ENCODE data around the gene PFN3. TPM values are rescaled to one million over a fixed set of nuclear protein-coding genes. Genes with fewer than 3 reads are reported as not detected.

The PFN3 gene
- total and polyA plus RNA-seq, 2 experiments from 2014 or later: 1.9 to 2.0 TPM

DNA sequence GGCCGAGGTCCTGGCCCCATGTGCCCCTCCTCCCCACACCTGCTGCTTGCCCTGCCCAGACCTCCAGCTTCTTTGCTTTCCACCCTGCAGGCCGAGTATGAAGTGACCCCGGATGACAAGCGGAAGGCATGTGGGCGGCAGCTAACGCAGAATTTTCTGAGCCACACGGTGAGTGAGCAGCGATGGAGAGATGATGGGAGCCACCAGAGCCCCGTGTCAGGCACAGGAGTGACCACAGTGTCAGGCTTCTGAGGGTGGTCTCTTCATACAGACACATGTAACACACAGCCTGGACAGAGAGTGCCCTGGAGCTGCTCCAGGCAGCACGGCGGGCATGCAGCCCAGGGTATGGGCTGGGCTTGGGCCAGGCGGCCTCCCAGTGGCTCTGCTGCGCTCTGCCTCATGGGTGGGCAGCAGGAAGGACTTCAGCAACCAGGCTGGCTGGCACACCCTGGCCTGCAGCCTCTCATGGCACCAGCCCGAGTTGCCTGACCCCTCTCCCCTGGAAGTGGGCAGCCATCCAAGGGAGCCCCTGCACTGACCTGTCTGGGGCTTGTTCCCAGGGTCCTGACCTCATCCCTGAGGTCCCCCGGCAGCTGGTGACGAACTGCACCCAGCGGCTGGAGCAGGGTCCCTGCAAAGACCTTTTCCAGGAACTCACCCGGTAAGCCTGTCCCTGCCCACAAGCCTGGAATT lies 31.8 kb upstream of the PFN3 start:
- Mint-ChIP-seq H3K27me3 (ENCODE audit: insufficient read depth, low read depth, poor library complexity) (peaks cover 16% of the 10 kb centered on the region), H3K27ac (no peak overlapping the region), H3K4me3 (no peak overlapping the region), H3K4me1 (peaks cover 17% of the 10 kb centered on the region), H3K36me3 (ENCODE audit: low read depth) (peaks cover 35% of the 10 kb centered on the region), H3K9me3 (no peaks in the 10 kb centered on the region; the same call in 2 of the 3 replicates)
- peaks cover 13% of the 10 kb centered on the region; the same call in 1 of the 2 replicates for H3K4me1 ChIP-seq (ENCODE audit: insufficient read depth)
- no peak overlapping the region for H2AFZ ChIP-seq
- no peaks in the 10 kb centered on the region for H3K9me2 ChIP-seq (ENCODE audit: insufficient read depth)
- H3K36me3 ChIP-seq (ENCODE audit: insufficient read depth): peaks cover 3% of the 10 kb centered on the region; the same call in 1 of the 2 replicates
- H3F3A ChIP-seq (replicated peaks; ENCODE audit: low read depth): 0 out of 2 replicates have a peak, but pooled peaks cover 11% of the 10 kb centered on the region
- H3K27ac ChIP-seq (ENCODE audit: low read depth): no peak overlapping the region
- peaks cover 11% of the 10 kb centered on the region for H4K20me1 ChIP-seq (replicated peaks; ENCODE audit: insufficient read depth)
- ATAC-seq (no peak), DNase-seq (ENCODE audit: low spot score) (no peak)
- H3K79me2 ChIP-seq (replicated peaks; ENCODE audit: insufficient read depth): peaks cover 17% of the 10 kb centered on the region
- TF ChIP-seq, protein P1, sequence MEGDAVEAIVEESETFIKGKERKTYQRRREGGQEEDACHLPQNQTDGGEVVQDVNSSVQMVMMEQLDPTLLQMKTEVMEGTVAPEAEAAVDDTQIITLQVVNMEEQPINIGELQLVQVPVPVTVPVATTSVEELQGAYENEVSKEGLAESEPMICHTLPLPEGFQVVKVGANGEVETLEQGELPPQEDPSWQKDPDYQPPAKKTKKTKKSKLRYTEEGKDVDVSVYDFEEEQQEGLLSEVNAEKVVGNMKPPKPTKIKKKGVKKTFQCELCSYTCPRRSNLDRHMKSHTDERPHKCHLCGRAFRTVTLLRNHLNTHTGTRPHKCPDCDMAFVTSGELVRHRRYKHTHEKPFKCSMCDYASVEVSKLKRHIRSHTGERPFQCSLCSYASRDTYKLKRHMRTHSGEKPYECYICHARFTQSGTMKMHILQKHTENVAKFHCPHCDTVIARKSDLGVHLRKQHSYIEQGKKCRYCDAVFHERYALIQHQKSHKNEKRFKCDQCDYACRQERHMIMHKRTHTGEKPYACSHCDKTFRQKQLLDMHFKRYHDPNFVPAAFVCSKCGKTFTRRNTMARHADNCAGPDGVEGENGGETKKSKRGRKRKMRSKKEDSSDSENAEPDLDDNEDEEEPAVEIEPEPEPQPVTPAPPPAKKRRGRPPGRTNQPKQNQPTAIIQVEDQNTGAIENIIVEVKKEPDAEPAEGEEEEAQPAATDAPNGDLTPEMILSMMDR (conservative IDR thresholded peaks at IDR 0.05; ENCODE audit: low read depth in 2 of 2): no peak
- TF ChIP-seq NANOG (IDR thresholded peaks at IDR 0.05; ENCODE audit: borderline replicate concordance) (no peak), EZH2phosphoT487 (IDR thresholded peaks at IDR 0.05; ENCODE audit: unreplicated experiment) (no peak)
- TF ChIP-seq, protein P2, sequence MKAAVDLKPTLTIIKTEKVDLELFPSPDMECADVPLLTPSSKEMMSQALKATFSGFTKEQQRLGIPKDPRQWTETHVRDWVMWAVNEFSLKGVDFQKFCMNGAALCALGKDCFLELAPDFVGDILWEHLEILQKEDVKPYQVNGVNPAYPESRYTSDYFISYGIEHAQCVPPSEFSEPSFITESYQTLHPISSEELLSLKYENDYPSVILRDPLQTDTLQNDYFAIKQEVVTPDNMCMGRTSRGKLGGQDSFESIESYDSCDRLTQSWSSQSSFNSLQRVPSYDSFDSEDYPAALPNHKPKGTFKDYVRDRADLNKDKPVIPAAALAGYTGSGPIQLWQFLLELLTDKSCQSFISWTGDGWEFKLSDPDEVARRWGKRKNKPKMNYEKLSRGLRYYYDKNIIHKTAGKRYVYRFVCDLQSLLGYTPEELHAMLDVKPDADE (IDR thresholded peaks at IDR 0.05): no peak
- no peaks in the 10 kb centered on the region for H3K27me3 ChIP-seq (ENCODE audit: insufficient read depth)
- no peak overlapping the region for H3K4me3 ChIP-seq
- H3K4me2 ChIP-seq: no peak overlapping the region

DNA sequence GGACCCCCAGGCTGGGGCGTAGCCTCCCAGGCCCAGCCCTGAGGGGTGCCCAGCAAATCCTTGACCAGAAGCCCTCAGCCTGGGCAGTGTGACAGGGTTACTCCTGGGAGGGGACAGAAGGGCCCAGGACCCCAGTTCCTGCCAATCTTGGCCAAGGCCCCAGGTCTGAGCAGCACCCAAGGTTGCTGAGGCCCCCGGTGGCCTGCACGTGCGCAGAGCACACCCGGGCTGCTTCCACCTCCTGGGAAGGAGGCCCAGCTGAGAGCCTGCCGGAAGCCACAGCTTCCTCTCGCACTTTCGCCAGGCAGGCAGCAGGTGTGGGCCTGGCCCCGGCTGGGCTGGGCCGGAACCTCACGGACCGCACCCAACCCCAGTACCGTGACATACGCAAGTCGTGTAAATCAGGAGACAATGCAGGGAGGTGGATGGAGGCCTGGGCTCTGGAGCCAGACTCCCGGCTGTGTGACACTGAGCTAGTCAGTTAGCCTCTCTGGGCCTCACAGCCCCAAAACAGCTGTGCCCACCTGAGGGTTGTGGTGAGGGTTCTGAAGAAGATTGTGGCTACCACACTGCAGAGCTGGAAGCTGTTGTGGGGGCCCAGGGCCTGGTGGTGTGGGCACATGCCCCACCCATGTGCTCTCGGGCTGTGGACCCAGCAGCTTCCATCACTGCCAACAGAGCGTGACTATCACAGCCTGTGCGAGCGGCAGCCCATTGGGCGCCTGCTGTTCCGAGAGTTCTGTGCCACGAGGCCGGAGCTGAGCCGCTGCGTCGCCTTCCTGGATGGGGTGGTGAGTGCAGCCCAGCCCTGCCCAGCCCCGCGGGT lies 31.1 kb upstream of the PFN3 start:
- no peaks in the 10 kb centered on the region for H3K9me3 Mint-ChIP-seq
- no peak for TF ChIP-seq ZNF114 (CRISPR knock-in tag; IDR thresholded peaks at IDR 0.05)
- TF ChIP-seq, protein P3, sequence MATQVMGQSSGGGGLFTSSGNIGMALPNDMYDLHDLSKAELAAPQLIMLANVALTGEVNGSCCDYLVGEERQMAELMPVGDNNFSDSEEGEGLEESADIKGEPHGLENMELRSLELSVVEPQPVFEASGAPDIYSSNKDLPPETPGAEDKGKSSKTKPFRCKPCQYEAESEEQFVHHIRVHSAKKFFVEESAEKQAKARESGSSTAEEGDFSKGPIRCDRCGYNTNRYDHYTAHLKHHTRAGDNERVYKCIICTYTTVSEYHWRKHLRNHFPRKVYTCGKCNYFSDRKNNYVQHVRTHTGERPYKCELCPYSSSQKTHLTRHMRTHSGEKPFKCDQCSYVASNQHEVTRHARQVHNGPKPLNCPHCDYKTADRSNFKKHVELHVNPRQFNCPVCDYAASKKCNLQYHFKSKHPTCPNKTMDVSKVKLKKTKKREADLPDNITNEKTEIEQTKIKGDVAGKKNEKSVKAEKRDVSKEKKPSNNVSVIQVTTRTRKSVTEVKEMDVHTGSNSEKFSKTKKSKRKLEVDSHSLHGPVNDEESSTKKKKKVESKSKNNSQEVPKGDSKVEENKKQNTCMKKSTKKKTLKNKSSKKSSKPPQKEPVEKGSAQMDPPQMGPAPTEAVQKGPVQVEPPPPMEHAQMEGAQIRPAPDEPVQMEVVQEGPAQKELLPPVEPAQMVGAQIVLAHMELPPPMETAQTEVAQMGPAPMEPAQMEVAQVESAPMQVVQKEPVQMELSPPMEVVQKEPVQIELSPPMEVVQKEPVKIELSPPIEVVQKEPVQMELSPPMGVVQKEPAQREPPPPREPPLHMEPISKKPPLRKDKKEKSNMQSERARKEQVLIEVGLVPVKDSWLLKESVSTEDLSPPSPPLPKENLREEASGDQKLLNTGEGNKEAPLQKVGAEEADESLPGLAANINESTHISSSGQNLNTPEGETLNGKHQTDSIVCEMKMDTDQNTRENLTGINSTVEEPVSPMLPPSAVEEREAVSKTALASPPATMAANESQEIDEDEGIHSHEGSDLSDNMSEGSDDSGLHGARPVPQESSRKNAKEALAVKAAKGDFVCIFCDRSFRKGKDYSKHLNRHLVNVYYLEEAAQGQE (IDR thresholded peaks at IDR 0.05; ENCODE audit: unreplicated experiment): no peak
- TF ChIP-seq CREB1 (CRISPR knock-in tag; IDR thresholded peaks at IDR 0.05; ENCODE audit: low read depth): no peak
- TF ChIP-seq NANOG (IDR thresholded peaks at IDR 0.05; ENCODE audit: borderline replicate concordance): no peak
- TF ChIP-seq, protein P2 (IDR thresholded peaks at IDR 0.05): no peak
- TF ChIP-seq POLR2AphosphoS5 (IDR thresholded peaks at IDR 0.05; ENCODE audit: low read depth): no peak
- TF ChIP-seq, protein P1 (conservative IDR thresholded peaks at IDR 0.05; ENCODE audit: low read depth in 2 of 2): no peak

More for the DNA sequence above, 31.1 kb upstream of the PFN3 start:
- Mint-ChIP-seq H3K27ac (no peak overlapping the region), H3K27me3 (ENCODE audit: insufficient read depth, low read depth, poor library complexity) (peaks cover 13% of the 10 kb centered on the region), H3K4me1 (peaks cover 18% of the 10 kb centered on the region), H3K36me3 (ENCODE audit: low read depth) (peaks cover 28% of the 10 kb centered on the region), H3K4me3 (no peak overlapping the region)
- Histone ChIP-seq H3K36me3 (ENCODE audit: insufficient read depth) (peaks cover 3% of the 10 kb centered on the region; the same call in 1 of the 2 replicates), H3F3A (replicated peaks; ENCODE audit: low read depth) (0 out of 2 replicates have a peak, but pooled peaks cover 10% of the 10 kb centered on the region), H3K9me2 (ENCODE audit: insufficient read depth) (no peaks in the 10 kb centered on the region), H3K4me2 (no peak overlapping the region), H4K20me1 (replicated peaks; ENCODE audit: insufficient read depth) (peaks cover 13% of the 10 kb centered on the region), H3K79me2 (replicated peaks; ENCODE audit: insufficient read depth) (peaks cover 21% of the 10 kb centered on the region), H3K27me3 (ENCODE audit: insufficient read depth) (no peaks in the 10 kb centered on the region), H3K4me3 (no peak overlapping the region), H3K4me1 (ENCODE audit: insufficient read depth) (peaks cover 15% of the 10 kb centered on the region; the same call in 1 of the 2 replicates), H3K27ac (ENCODE audit: low read depth) (no peak overlapping the region), H2AFZ (no peak overlapping the region)
- DNase-seq (ENCODE audit: low spot score): no peak
- ATAC-seq: no peak

Measured in GM23338 (cell line).